HFF-Myc (cell line): ENCODE data around the gene GOLGA3.
"Not testable (repeated sequence)": the region's sequence is repeated elsewhere in the genome, so short reads cannot be mapped to it uniquely, and the experiment has no call there.

ENCODE experiments used
- DNase-seq: peaks from one replicate; pipeline ENCODE4 v3.0.0-alpha.2; 2011; ENCODE audit warnings: low read depth; ENCODE audit errors: extremely low read depth
- H3K4me3 ChIP-seq: replicated peaks from 2 replicates; pipeline ENCODE4 v1.5.1; 2011; ENCODE audit warnings: low read depth, mild to moderate bottlenecking, control low read depth, low read length
- CTCF ChIP-seq: IDR thresholded peaks from 2 replicates; pipeline ENCODE4 v1.5.1; 2012; ENCODE audit warnings: mild to moderate bottlenecking, low read depth, low read length, control low read depth; ENCODE audit errors: missing control alignments

Gene GOLGA3

GRCh38 chr12:132836795-132837331 lies 8.2 kb upstream of the GOLGA3 start:
- no peak for TF ChIP-seq CTCF

GRCh38 chr12:132836230-132836629 lies 7.6 kb upstream of the GOLGA3 start:
- H3K4me3 ChIP-seq, DNase-seq: not testable (repeated sequence)

More at GRCh38 chr12:132836795-132837331, 8.2 kb upstream of the GOLGA3 start:
- no peak for DNase-seq
- no peak overlapping the region for H3K4me3 ChIP-seq

- no peak for TF ChIP-seq CTCF
- DNase-seq, result no peak
- no peak overlapping the region for H3K4me3 ChIP-seq
Measured at GRCh38 chr12:132835076-132836025, 6.7 kb upstream of the GOLGA3 start.

GRCh38 chr12:132834181-132834711 lies 5.6 kb upstream of the GOLGA3 start:
- no peak overlapping the region for H3K4me3 ChIP-seq
- DNase-seq, result no peak
- TF ChIP-seq CTCF, result no peak

- H3K4me3 ChIP-seq, result no peak overlapping the region
- DNase-seq, result no peak
- TF ChIP-seq CTCF, result no peak
Measured at GRCh38 chr12:132833341-132833740, 4.7 kb upstream of the GOLGA3 start.

GRCh38 chr12:132831771-132832170 lies 3.1 kb upstream of the GOLGA3 start:
- TF ChIP-seq CTCF, result no peak
- no peak for DNase-seq
- no peak overlapping the region for H3K4me3 ChIP-seq

- TF ChIP-seq CTCF, result no peak
- H3K4me3 ChIP-seq, result peak overlapping the region; percentile 97
- DNase-seq, result no peak
Measured at GRCh38 chr12:132827763-132828703, 636 bp downstream of the GOLGA3 start.
